AG04449 (cell line): Measurements from ENCODE around the gene CABP7.

Source experiments
- CTCF ChIA-PET: fragments of 350-600 bp; formaldehyde crosslinking; extraction: SDS; loops from one replicate; lab custom pipeline; 2021; ENCODE audit warnings: antibody characterized with exemption; lab: Yijun Ruan, JAX
- POLR2A ChIA-PET: fragments of 400-600, 350-600 bp; formaldehyde crosslinking; extraction: SDS; loops from one replicate; lab custom pipeline; 2020; ENCODE audit warnings: antibody characterized with exemption, inconsistent platforms; lab: Yijun Ruan, JAX
- DNase-seq: peaks from one replicate; pipeline ENCODE4 v3.0.0-alpha.2; 2010; ENCODE audit warnings: low read depth, low spot score
- H3K4me3 ChIP-seq: 2 replicates; pipeline ENCODE4 v1.5.1; 2011; ENCODE audit warnings: low read depth, mild to moderate bottlenecking, control low read depth, low read length
- CTCF ChIP-seq: IDR thresholded peaks from one replicate; pipeline ENCODE4 v1.5.1; 2011; ENCODE audit warnings: mild to moderate bottlenecking, moderate library complexity, low read length, control low read depth, inconsistent platforms; ENCODE audit not compliant: insufficient read depth; ENCODE audit errors: missing control alignments

Gene CABP7

GRCh38 chr22:29724843-29725242 is 5.0 kb downstream of the CABP7 start:
- DNase-seq, result no peak
- ChIA-PET CTCF (interaction anchor here (0.9 to 1.8 kb wide), 2 partner anchors 280 to 364 kb away, joined by 4 to 7 read pairs; no protein-coding TSS in a partner anchor), POLR2A (no interaction called here)
- TF ChIP-seq CTCF, result no peak
- H3K4me3 ChIP-seq, result no peak overlapping the region

GRCh38 chr22:29726106-29726505 is 6.3 kb downstream of the CABP7 start:
- POLR2A ChIA-PET, result interaction anchor here (0.5 kb wide), 1 partner anchor 17 kb away, joined by 3 read pairs; no protein-coding TSS in a partner anchor
- DNase-seq, result no peak
- CTCF ChIA-PET, result interaction anchor here (0.8 to 1.8 kb wide), 3 partner anchors 19 to 363 kb away, joined by 4 to 7 read pairs (median 4); no protein-coding TSS in a partner anchor
- no peak for TF ChIP-seq CTCF
- H3K4me3 ChIP-seq, result no peak overlapping the region

GRCh38 chr22:29726512-29727130 is 6.8 kb downstream of the CABP7 start:
- DNase-seq, result no peak
- CTCF ChIA-PET, result interaction anchor here (0.7 to 1.8 kb wide), 4 partner anchors 18 to 362 kb away, joined by 3 to 7 read pairs (median 4); no protein-coding TSS in a partner anchor

GRCh38 chr22:29727131-29727523 is 7.3 kb downstream of the CABP7 start:
- peak; percentile 69 for TF ChIP-seq CTCF
- ChIA-PET POLR2A (no interaction called here), CTCF (interaction anchor here (0.7 to 1.8 kb wide), 4 partner anchors 18 to 362 kb away, joined by 3 to 7 read pairs (median 4); no protein-coding TSS in a partner anchor)
- DNase-seq, result no peak
- no peak overlapping the region for H3K4me3 ChIP-seq

More at GRCh38 chr22:29726512-29727130, 6.8 kb downstream of the CABP7 start:
- no peak for TF ChIP-seq CTCF
- POLR2A ChIA-PET, result interaction anchor here (0.5 kb wide), 1 partner anchor 18 kb away, joined by 3 read pairs; no protein-coding TSS in a partner anchor
- no peak overlapping the region for H3K4me3 ChIP-seq

GRCh38 chr22:29729161-29729560 is 9.4 kb downstream of the CABP7 start:
- CTCF ChIA-PET, result no interaction called here
- DNase-seq, result no peak
- POLR2A ChIA-PET, result no interaction called here
- no peak for TF ChIP-seq CTCF
- no peak overlapping the region for H3K4me3 ChIP-seq

- no peak for TF ChIP-seq CTCF
- POLR2A ChIA-PET, result no interaction called here
- no peak for DNase-seq
- CTCF ChIA-PET, result interaction anchor here (0.7 to 1.3 kb wide), 4 partner anchors 10 to 274 kb away, joined by 3 read pairs; no protein-coding TSS in a partner anchor
- no peak overlapping the region for H3K4me3 ChIP-seq
These were observed 11.5 kb downstream of the CABP7 start for GRCh38 chr22:29731058-29731850.
